Activated CD8-positive, alpha-beta memory T cell treated with anti-CD3 and anti-CD28 coated beads, Interleukin-2, amount 50 U/mL, for 1 hour (primary cell): ENCODE results near the gene PLEKHN1.
"Not testable (repeated sequence)": the region's sequence is repeated elsewhere in the genome, so short reads cannot be mapped to it uniquely, and the experiment has no call there.

ENCODE experiments used
- DNase-seq: peaks from one replicate; pipeline ENCODE4 v3.0.0-alpha.2; 2020; ENCODE audit errors: extremely low read depth

PLEKHN1 gene

GRCh38 chr1:974293-974640 lies 8.0 kb downstream of the PLEKHN1 start:
- no peak for DNase-seq

GRCh38 chr1:974687-975328 lies 8.5 kb downstream of the PLEKHN1 start:
- DNase-seq = no peak

- no peak for DNase-seq
These were observed 9.1 kb downstream of the PLEKHN1 start for GRCh38 chr1:975365-975764.

GRCh38 chr1:975896-976683 lies 9.8 kb downstream of the PLEKHN1 start:
- DNase-seq = no peak

- DNase-seq = not testable (repeated sequence)
These were observed 10.5 kb downstream of the PLEKHN1 start for GRCh38 chr1:976791-977190.

GRCh38 chr1:978069-978834 lies 12.0 kb downstream of the PLEKHN1 start:
- no peak for DNase-seq

- DNase-seq = no peak
These were observed 12.8 kb downstream of the PLEKHN1 start for GRCh38 chr1:978835-979743.

GRCh38 chr1:979744-980072 lies 13.4 kb downstream of the PLEKHN1 start:
- DNase-seq = no peak

GRCh38 chr1:980137-980571 lies 13.9 kb downstream of the PLEKHN1 start:
- DNase-seq = no peak

- DNase-seq = no peak
These were observed 14.5 kb downstream of the PLEKHN1 start for GRCh38 chr1:980602-981395.

- DNase-seq = no peak
These were observed 15.2 kb downstream of the PLEKHN1 start for GRCh38 chr1:981491-981954.

- DNase-seq = no peak
These were observed 15.8 kb downstream of the PLEKHN1 start, which contains the start of gene PERM1 for GRCh38 chr1:981955-982558. Gene PERM1, minus strand, starts transcription at chr1:982093. Its CDS starts 1,064 bp downstream, at chr1:981029.

GRCh38 chr1:982765-983436 lies 16.6 kb downstream of the PLEKHN1 start:
- DNase-seq = no peak

GRCh38 chr1:983798-984475 lies 17.7 kb downstream of the PLEKHN1 start:
- no peak for DNase-seq

GRCh38 chr1:984476-984814 lies 18.2 kb downstream of the PLEKHN1 start:
- no peak for DNase-seq

GRCh38 chr1:985126-985525 lies 18.8 kb downstream of the PLEKHN1 start:
- no peak for DNase-seq

- not testable (repeated sequence) for DNase-seq
These were observed 21.8 kb downstream of the PLEKHN1 start for GRCh38 chr1:988061-988460.

- DNase-seq = not testable (repeated sequence)
These were observed 25.0 kb downstream of the PLEKHN1 start for GRCh38 chr1:991275-991674.

GRCh38 chr1:991895-992294 lies 25.6 kb downstream of the PLEKHN1 start:
- no peak for DNase-seq
